Rectal smooth muscle tissue (tissue), 1 donor: ENCODE results near the gene VIPR2.

Experiments
- H3K27ac ChIP-seq: one replicate; pipeline ENCODE4 v1.7.0; 2013; ENCODE audit warnings: low read depth, low read length, inconsistent platforms
- H3K27me3 ChIP-seq: one replicate; pipeline ENCODE4 v1.7.0; 2013; ENCODE audit warnings: low read length; ENCODE audit not compliant: control insufficient read depth, insufficient read depth
- H3K36me3 ChIP-seq: one replicate; pipeline ENCODE4 v1.7.0; 2013; ENCODE audit warnings: low read length; ENCODE audit not compliant: control insufficient read depth, insufficient read depth
- H3K4me1 ChIP-seq: one replicate; pipeline ENCODE4 v1.7.0; 2013; ENCODE audit warnings: low read length; ENCODE audit not compliant: control insufficient read depth, insufficient read depth
- H3K4me3 ChIP-seq: one replicate; pipeline ENCODE4 v1.7.0; 2013; ENCODE audit warnings: low read length
- H3K9ac ChIP-seq: one replicate; pipeline ENCODE4 v1.7.0; 2013; ENCODE audit warnings: low read length

VIPR2 gene

DNA sequence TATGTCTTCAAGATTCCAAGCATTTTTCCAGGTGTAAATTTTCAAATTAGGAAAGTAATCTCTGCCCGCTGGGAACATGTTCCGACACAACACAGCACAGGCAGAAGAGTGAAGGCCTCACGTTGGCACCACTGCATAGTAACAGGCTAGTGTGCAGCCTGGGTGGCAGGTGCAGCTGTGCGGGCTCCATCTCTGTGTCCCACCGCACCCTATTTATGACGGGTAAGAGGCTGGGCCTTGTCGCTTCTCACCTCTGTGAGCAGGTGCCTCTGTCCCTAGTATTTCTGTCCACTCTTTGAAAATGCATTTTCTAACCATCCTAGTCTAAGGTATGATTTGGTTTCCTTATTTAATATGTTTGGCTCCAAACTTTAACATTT lies 24.1 kb downstream of the VIPR2 start:
- Histone ChIP-seq H3K4me3 (no peak overlapping the region), H3K36me3 (no peaks in the 10 kb centered on the region), H3K9ac (no peak overlapping the region), H3K27me3 (no peaks in the 10 kb centered on the region), H3K27ac (no peak overlapping the region), H3K4me1 (no peaks in the 10 kb centered on the region)

- H3K4me1 ChIP-seq = no peaks in the 10 kb centered on the region
- no peaks in the 10 kb centered on the region for H3K27me3 ChIP-seq
Measured at GRCh38 chr7:159119851-159120539, 24.7 kb downstream of the VIPR2 start.

GRCh38 chr7:159119026-159119741 lies 25.5 kb downstream of the VIPR2 start:
- Histone ChIP-seq H3K27ac (no peak overlapping the region), H3K27me3 (no peaks in the 10 kb centered on the region), H3K4me1 (no peaks in the 10 kb centered on the region), H3K9ac (no peak overlapping the region), H3K36me3 (no peaks in the 10 kb centered on the region), H3K4me3 (no peak overlapping the region)

More at GRCh38 chr7:159119851-159120539, 24.7 kb downstream of the VIPR2 start:
- Histone ChIP-seq H3K4me3 (no peak overlapping the region), H3K9ac (no peak overlapping the region), H3K27ac (no peak overlapping the region), H3K36me3 (no peaks in the 10 kb centered on the region)

DNA sequence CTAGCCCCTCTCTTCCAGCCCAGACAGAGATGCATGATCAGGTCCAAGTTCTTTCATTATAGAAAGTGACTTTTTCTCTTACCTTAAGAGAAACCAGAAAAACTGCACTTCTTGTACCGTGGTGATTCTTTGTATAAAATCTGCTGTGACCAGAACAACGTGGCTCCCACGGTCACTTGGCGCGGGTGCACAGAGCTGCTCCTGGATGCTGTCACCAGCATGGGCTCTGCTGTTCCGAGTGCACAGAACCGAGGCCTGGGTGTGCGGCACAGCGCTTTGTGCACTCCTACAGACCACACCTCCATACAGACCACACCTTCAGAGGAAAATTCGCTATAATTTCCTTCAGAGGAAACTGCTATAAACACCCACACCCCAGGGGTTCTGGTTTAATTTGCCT lies 26.0 kb downstream of the VIPR2 start:
- H3K27ac ChIP-seq = no peak overlapping the region
- H3K9ac ChIP-seq = no peak overlapping the region
- H3K4me3 ChIP-seq = no peak overlapping the region
- H3K4me1 ChIP-seq = no peaks in the 10 kb centered on the region
- no peaks in the 10 kb centered on the region for H3K36me3 ChIP-seq
- H3K27me3 ChIP-seq = no peaks in the 10 kb centered on the region

GRCh38 chr7:159118197-159118595 lies 26.5 kb downstream of the VIPR2 start:
- Histone ChIP-seq H3K9ac (no peak overlapping the region), H3K4me3 (no peak overlapping the region), H3K36me3 (no peaks in the 10 kb centered on the region), H3K4me1 (no peaks in the 10 kb centered on the region), H3K27ac (no peak overlapping the region), H3K27me3 (no peaks in the 10 kb centered on the region)

GRCh38 chr7:159117366-159118196 lies 27.1 kb downstream of the VIPR2 start:
- Histone ChIP-seq H3K4me1 (no peaks in the 10 kb centered on the region), H3K4me3 (no peak overlapping the region), H3K27ac (no peak overlapping the region), H3K27me3 (no peaks in the 10 kb centered on the region), H3K9ac (no peak overlapping the region), H3K36me3 (no peaks in the 10 kb centered on the region)

- H3K4me3 ChIP-seq = no peak overlapping the region
- H3K9ac ChIP-seq = no peak overlapping the region
- H3K27ac ChIP-seq = no peak overlapping the region
- no peaks in the 10 kb centered on the region for H3K27me3 ChIP-seq
- no peaks in the 10 kb centered on the region for H3K4me1 ChIP-seq
- H3K36me3 ChIP-seq = no peaks in the 10 kb centered on the region
Measured at GRCh38 chr7:159116581-159117339, 27.9 kb downstream of the VIPR2 start.

DNA sequence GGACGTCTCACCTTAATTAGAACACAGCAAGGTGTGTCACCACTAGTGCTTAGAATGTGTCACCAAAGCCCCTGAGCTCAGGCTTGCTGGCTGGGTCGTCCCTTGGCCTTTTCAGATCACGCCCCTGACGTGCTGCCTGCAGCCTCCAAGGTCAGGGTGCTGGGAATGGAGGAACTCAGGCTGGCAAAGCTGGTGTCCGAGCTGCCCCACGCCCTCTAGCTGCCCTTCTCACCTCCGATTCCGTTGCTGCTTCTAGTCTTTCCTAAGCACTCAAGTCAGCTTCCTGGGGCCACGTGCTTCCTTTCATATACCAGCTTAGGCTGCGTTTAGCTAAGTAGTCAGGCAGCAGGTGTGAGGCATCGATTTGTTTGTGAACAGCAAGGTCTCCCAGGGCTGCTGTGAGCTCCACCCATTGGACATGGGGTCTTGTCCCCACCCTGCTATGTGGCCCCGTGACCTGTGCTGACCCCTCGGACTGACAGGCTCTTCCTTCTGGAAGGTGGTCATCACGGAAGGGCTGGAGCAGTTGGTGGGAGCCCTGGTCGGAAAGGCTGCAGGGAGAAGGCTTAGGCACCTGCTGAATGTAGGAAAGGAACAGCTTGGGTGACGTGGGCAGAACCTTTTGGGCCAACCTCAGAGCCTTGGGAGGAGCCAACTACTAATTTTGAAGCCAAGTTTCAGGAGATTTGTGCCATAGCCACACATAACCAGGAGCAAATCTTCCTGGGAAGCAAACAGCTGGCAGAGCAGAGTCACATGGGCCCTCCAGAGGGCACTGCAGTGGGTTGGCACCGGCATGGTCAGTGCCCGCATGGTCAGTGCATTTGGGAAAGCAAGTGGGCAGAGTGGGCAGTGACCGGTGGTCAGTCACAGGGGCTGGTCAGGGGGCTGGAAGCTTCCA lies 28.8 kb downstream of the VIPR2 start:
- H3K27ac ChIP-seq = no peak overlapping the region
- H3K27me3 ChIP-seq = no peaks in the 10 kb centered on the region
- no peak overlapping the region for H3K9ac ChIP-seq
- no peaks in the 10 kb centered on the region for H3K4me1 ChIP-seq
- H3K36me3 ChIP-seq = no peaks in the 10 kb centered on the region
- H3K4me3 ChIP-seq = no peak overlapping the region

DNA sequence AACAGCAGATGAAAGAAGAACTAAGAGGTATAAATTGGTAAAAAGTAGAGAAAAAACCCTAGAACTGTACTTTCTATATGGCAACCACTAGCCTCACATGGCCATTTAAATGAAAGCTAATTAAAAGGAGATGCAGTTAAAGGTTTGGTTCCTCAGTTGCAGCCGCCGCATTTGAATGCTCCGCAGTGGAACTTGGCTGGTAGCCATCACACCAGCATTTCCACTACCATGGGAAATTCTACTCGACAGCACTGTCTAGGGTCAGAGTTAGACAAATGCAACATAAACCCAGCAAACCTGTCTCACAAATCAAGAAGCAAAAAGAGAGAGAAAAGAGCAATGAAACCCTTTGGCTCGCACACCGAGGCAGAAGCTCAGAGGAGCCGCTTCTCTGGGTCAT lies 29.7 kb downstream of the VIPR2 start:
- Histone ChIP-seq H3K27ac (no peak overlapping the region), H3K27me3 (no peaks in the 10 kb centered on the region), H3K4me3 (no peak overlapping the region), H3K4me1 (no peaks in the 10 kb centered on the region), H3K36me3 (no peaks in the 10 kb centered on the region), H3K9ac (no peak overlapping the region)

DNA sequence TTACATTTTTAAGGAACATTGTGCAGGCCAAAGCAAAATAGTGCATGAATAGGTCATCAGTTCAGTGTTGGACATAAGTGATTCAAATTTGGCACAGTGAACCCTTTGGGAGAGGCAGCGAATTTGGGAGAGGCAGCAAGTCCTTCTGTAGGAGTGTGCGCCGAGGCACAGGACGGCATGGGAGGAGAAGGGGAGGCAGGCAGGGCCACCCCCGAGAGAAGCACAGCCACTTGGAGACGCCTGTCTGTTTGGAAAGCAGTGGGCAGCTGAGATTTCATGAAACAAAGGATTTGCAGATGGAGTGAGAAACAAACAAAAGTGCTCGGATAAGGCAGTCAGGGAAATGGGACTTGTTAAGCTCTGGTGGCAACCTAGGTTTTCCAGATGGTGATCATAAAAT lies 30.6 kb downstream of the VIPR2 start:
- Histone ChIP-seq H3K4me1 (no peaks in the 10 kb centered on the region), H3K27ac (no peak overlapping the region), H3K9ac (no peak overlapping the region), H3K36me3 (no peaks in the 10 kb centered on the region), H3K4me3 (no peak overlapping the region), H3K27me3 (no peaks in the 10 kb centered on the region)

DNA sequence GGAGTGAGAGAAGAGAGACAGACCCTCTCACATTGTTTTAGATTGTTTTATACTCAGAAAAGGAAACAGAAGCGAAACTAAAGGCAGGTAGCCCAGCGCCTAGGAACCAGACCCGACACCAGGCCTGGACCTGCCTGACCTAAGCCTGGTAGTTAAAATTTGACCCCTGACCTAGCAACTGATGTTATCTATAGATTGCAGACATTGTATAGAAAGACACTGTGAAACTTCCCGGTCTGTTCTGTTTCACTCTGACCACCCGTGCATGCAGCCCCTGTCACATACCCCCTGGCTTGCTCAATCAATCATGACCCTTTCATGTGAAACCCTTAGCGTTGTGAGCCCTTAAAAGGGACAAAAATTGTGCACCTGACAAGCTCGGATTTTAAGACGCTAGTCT lies 31.6 kb downstream of the VIPR2 start:
- Histone ChIP-seq H3K4me1 (no peaks in the 10 kb centered on the region), H3K4me3 (no peak overlapping the region), H3K27ac (no peak overlapping the region)

More for the DNA sequence above, 31.6 kb downstream of the VIPR2 start:
- H3K9ac ChIP-seq = no peak overlapping the region
- no peaks in the 10 kb centered on the region for H3K36me3 ChIP-seq
- no peaks in the 10 kb centered on the region for H3K27me3 ChIP-seq
